Spleen (tissue), 11 donors: Measurements from ENCODE around the gene ABCC3. TPM values are rescaled to one million over a fixed set of nuclear protein-coding genes. Genes with fewer than 3 reads are reported as not detected.
A peak's percentile ranks its signal among the peaks of the same experiment; 100 is the strongest.

Experiments used
- DNase-seq: peaks from one replicate; pipeline ENCODE4 v3.0.0-alpha.2; 2020
- H3K27ac ChIP-seq, 8 donors: fragments of 200-600 bp; sonication (generic) in 7 of 8; 1 replicate in 4 of 8; 2 replicates in 4 of 8; pipeline versions ENCODE4 v1.5.0 to v1.8.0; 2016 to 2021; ENCODE audit warnings: inconsistent platforms in 4 of 8, mild to moderate bottlenecking in 4 of 8, moderate library complexity in 1 of 8
- H3K27me3 ChIP-seq, 7 donors: fragments of 200-600 bp; sonication (generic) in 6 of 7; replicated peaks in 1 of 7; 1 replicate in 4 of 7; 2 replicates in 3 of 7; pipeline versions ENCODE4 v1.5.0 to v1.8.0; 2016 to 2021; ENCODE audit warnings: inconsistent platforms in 3 of 7, mild to moderate bottlenecking in 1 of 7
- H3K36me3 ChIP-seq, 6 donors: fragments of 200-600 bp; sonication (generic) in 5 of 6; 1 replicate in 4 of 6; 2 replicates in 2 of 6; pipeline versions ENCODE4 v1.5.0 to v1.8.0; 2016 to 2021; ENCODE audit warnings: inconsistent platforms in 2 of 6
- H3K4me1 ChIP-seq, 6 donors: fragments of 200-600 bp; sonication (generic) in 5 of 6; 1 replicate in 3 of 6; 2 replicates in 3 of 6; pipeline versions ENCODE4 v1.5.0 to v1.8.0; 2016 to 2021; ENCODE audit warnings: inconsistent platforms in 3 of 6
- H3K4me3 ChIP-seq, 8 donors: fragments of 200-600 bp; sonication (generic) in 7 of 8; 1 replicate in 4 of 8; 2 replicates in 4 of 8; pipeline versions ENCODE4 v1.5.0 to v1.8.0; 2016 to 2021; ENCODE audit warnings: inconsistent platforms in 4 of 8, mild to moderate bottlenecking in 4 of 8, moderate library complexity in 2 of 8
- H3K9me3 ChIP-seq, 8 donors: fragments of 200-600 bp; sonication (generic) in 7 of 8; 1 replicate in 4 of 8; 2 replicates in 4 of 8; pipeline versions ENCODE4 v1.5.0 to v1.8.0; 2016 to 2021; ENCODE audit warnings: inconsistent platforms in 4 of 8
- CTCF ChIP-seq, 11 experiments: fragments of 200-600 bp in 7 of 11; fragments of 450-650 bp in 4 of 11; sonication (generic) in 4 of 11; IDR thresholded peaks in 8 of 11; conservative IDR thresholded peaks in 3 of 11; 1 replicate in 7 of 11; 2 replicates in 4 of 11; pipeline versions ENCODE4 v1.4.0 to v1.8.0; 2016 to 2021; ENCODE audit warnings: antibody characterized with exemption in 11 of 11, inconsistent platforms in 4 of 11, mild to moderate bottlenecking in 1 of 11
- POLR2A ChIP-seq, 3 donors: fragments of 450-650 bp; IDR thresholded peaks; one replicate each; pipeline ENCODE4 v1.5.1; 2017; ENCODE audit warnings: antibody characterized with exemption in 3 of 3, mild to moderate bottlenecking in 1 of 3
- POLR2AphosphoS5 ChIP-seq, 3 donors: sonication (generic); formaldehyde crosslinking; IDR thresholded peaks; one replicate each; pipeline ENCODE4 v1.5.1; 2017; ENCODE audit warnings: antibody characterized with exemption in 3 of 3
- WGBS, 5 donors: extraction: QIAGEN DNeasy Blood & Tissue Kit in 3 of 5; methylation state at CpG; one replicate each; pipeline versions ENCODE4 v1.1.5 to v1.1.7; 2013 to 2018; 5-methylcytosine and 5-hydroxymethylcytosine counted together
- intact Hi-C: fragments of 100-400 bp; cut with DNase I; formaldehyde crosslinking; loops from one replicate; pipeline ENCODE4 v1.15.0; 2023; ENCODE audit warnings: low total_unique reads
- polyA plus RNA-seq, 3 donors: library from polyadenylated mRNA; stranded (reverse); fragments of 200-250 nt; gene quantifications; one replicate each; pipeline ENCODE4 v1.2.1, GENCODE V29; 2013
- total RNA-seq, 7 donors: library from RNA; depleted of rRNA in 3 of 7; stranded (reverse); fragments of >200 nt in 3 of 7; fragmentation: NEBNext Ultra II Directional in 4 of 7; extraction: Animal tissue kit (Norgen Biotek cat#: 25700) in 4 of 7; gene quantifications; one replicate each; pipeline versions ENCODE4 v1.1.0 to v1.2.1, GENCODE V29; 2016 to 2021
- donor health status: healthy with polysubstance abuse.
- donor health status: DM: no; HTN: no; CAD: no; lungs with moderate emphysema.
- donor health status: DM: no; HTN: no; CAD: no.
- donor health status: Bipolar disorder and iron deficiency.
- donor health status: healthy.
- donor health status: DM: no; HTN: no; CAD: no.
- donor health status: DM: yes; HTN: yes; CAD: no.

ABCC3 gene
- total and polyA plus RNA-seq, 10 donors: 8.6 to 37.1 (median 30.0) TPM

DNA sequence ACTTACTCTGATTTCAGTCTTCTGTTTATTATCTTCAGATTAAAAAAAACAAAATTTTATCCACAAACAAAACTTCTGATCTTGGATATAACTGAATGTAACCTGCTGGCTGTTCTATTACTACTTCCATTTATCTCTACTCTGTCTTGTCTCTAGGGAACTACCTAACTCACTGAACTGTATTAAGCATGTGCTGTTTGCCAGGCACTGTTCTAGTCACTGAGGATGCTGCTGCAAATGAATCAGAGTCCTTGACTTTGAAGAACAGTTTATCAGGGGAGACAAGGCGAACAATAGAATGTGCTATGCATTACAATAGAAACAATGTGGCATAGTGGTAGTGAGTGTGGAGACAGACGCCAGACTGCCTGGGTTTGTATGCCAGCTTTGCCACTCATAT is 75.3 kb downstream of the ABCC3 start:
- TF ChIP-seq POLR2AphosphoS5 (IDR thresholded peaks at IDR 0.05): no peak
- TF ChIP-seq POLR2A (IDR thresholded peaks at IDR 0.05): no peak
- TF ChIP-seq CTCF (IDR thresholded peaks at IDR 0.05 in 8 of 11, conservative IDR thresholded peaks at IDR 0.05 in 3 of 11): no peak
- no peak for DNase-seq
- Histone ChIP-seq H3K4me1 (peaks cover 32 to 49% (median 46%) of the 10 kb centered on the region in 6 donors), H3K27ac (peak overlapping the region in 7 of 8 donors; percentile 83 to 97 (median 95)), H3K9me3 (no peaks in the 10 kb centered on the region), H3K27me3 (no peaks in the 10 kb centered on the region), H3K36me3 (peaks cover 0 to 7% (median 0%) of the 10 kb centered on the region in 6 donors), H3K4me3 (no peak overlapping the region)
- intact Hi-C loops: no loop called here
- WGBS, 5 donors: 65 to 90% (median 86%) methylated on average over 2 of the region's 2 CpGs

GRCh38 chr17:50710650-50711049 is 76.0 kb downstream of the ABCC3 start:
- Histone ChIP-seq H3K36me3 (peaks cover 0 to 1% (median 0%) of the 10 kb centered on the region in 6 donors), H3K4me3 (no peak overlapping the region), H3K27ac (peak overlapping the region in 1 of 8 donors; percentile 94), H3K9me3 (no peaks in the 10 kb centered on the region), H3K27me3 (no peaks in the 10 kb centered on the region), H3K4me1 (peaks cover 32 to 45% (median 39%) of the 10 kb centered on the region in 6 donors)
- TF ChIP-seq CTCF (IDR thresholded peaks at IDR 0.05 in 8 of 11, conservative IDR thresholded peaks at IDR 0.05 in 3 of 11): no peak
- no peak for TF ChIP-seq POLR2AphosphoS5 (IDR thresholded peaks at IDR 0.05)
- TF ChIP-seq POLR2A (IDR thresholded peaks at IDR 0.05): no peak
- whole genome bisulfite sequencing, 5 donors: 93 to 98% (median 94%) methylated on average over 4 of the region's 4 CpGs
- DNase-seq: no peak
- intact Hi-C loops: no loop called here

GRCh38 chr17:50712641-50713040 is 78.0 kb downstream of the ABCC3 start:
- Histone ChIP-seq H3K36me3 (no peaks in the 10 kb centered on the region), H3K4me1 (peaks cover 17 to 38% (median 23%) of the 10 kb centered on the region in 6 donors), H3K27me3 (no peaks in the 10 kb centered on the region), H3K27ac (peak overlapping the region in 4 of 8 donors; percentile 7 to 41 (median 29)), H3K9me3 (no peaks in the 10 kb centered on the region), H3K4me3 (no peak overlapping the region)
- no peak for DNase-seq
- TF ChIP-seq POLR2AphosphoS5 (IDR thresholded peaks at IDR 0.05): no peak
- WGBS, 5 donors: 80 to 92% (median 86%) methylated on average over 9 of the region's 9 CpGs
- intact Hi-C loops: no loop called here

DNA sequence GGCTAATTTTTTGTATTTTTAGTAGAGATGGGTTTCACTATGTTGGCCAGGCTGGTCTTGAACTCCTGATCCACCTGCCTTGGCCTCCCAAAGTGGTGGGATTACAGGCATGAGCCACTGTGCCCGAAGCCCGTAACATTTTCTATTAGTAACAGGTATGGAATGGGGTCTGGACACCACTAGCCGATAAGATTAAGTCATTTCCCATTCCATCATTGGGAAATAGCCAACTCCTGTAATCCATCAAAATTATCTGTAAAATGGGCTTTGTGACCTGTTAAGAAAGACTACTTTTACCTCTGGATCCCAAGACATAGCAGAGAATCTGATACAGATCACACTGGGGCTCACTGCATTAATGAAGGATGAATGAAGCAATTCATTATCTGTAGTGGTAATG is 80.8 kb downstream of the ABCC3 start:
- DNase-seq: no peak
- intact Hi-C loops: no loop called here
- Histone ChIP-seq H3K36me3 (no peaks in the 10 kb centered on the region), H3K27me3 (no peaks in the 10 kb centered on the region), H3K27ac (no peak overlapping the region), H3K9me3 (no peaks in the 10 kb centered on the region), H3K4me1 (peaks cover 0 to 23% (median 7%) of the 10 kb centered on the region in 6 donors), H3K4me3 (no peak overlapping the region)
- TF ChIP-seq POLR2A (IDR thresholded peaks at IDR 0.05) (no peak), POLR2AphosphoS5 (IDR thresholded peaks at IDR 0.05) (no peak), CTCF (IDR thresholded peaks at IDR 0.05 in 8 of 11, conservative IDR thresholded peaks at IDR 0.05 in 3 of 11) (no peak)
- WGBS, 5 donors: 92 to 96% (median 93%) methylated on average over 3 of the region's 3 CpGs
